Keratinocyte (primary cell): ENCODE data around the gene ACADVL. TPM values are rescaled to one million over a fixed set of nuclear protein-coding genes. Genes with fewer than 3 reads are reported as not detected.
A peak's percentile ranks its signal among the peaks of the same experiment; 100 is the strongest.

Experiments
- DNase-seq: peaks from one replicate; pipeline ENCODE4 v3.0.0-alpha.2; 2011; ENCODE audit warnings: low read depth, missing footprints, low spot score
- FAIRE-seq: peaks from 2 replicates; lab custom pipeline; 2011; peaks lifted over from hg19 to GRCh38; lab: Jason Lieb, UNC
- H2AFZ ChIP-seq: 2 replicates; pipeline ENCODE4 v1.6.0; 2012; ENCODE audit warnings: low read length, control low read depth, inconsistent platforms; ENCODE audit not compliant: control insufficient read depth
- H3K27ac ChIP-seq: 2 replicates; pipeline ENCODE4 v1.5.1; 2011; ENCODE audit warnings: low read length; ENCODE audit not compliant: control insufficient read depth, insufficient read depth
- H3K27me3 ChIP-seq: 3 replicates; pipeline ENCODE4 v1.6.0; 2011; ENCODE audit warnings: low read length; ENCODE audit not compliant: control insufficient read depth, insufficient read depth; ENCODE audit errors: extremely low read depth
- H3K36me3 ChIP-seq, 2 experiments: 2 replicates in 1 of 2; 3 replicates in 1 of 2; pipeline ENCODE4 v1.5.1; 2011; ENCODE audit warnings: low read length in 2 of 2, mild to moderate bottlenecking in 1 of 2; ENCODE audit not compliant: control insufficient read depth in 2 of 2, insufficient read depth in 2 of 2; ENCODE audit errors: extremely low read depth in 1 of 2
- H3K4me1 ChIP-seq: 3 replicates; pipeline ENCODE4 v1.5.1; 2011; ENCODE audit warnings: low read length; ENCODE audit not compliant: control insufficient read depth, insufficient read depth; ENCODE audit errors: extremely low read depth
- H3K4me2 ChIP-seq: 3 replicates; pipeline ENCODE4 v1.6.0; 2011; ENCODE audit warnings: low read depth, low read length; ENCODE audit not compliant: control insufficient read depth, insufficient read depth; ENCODE audit errors: extremely low read depth
- H3K4me3 ChIP-seq, 3 experiments: fragments of 200-600 bp in 1 of 3; sonication (generic) in 1 of 3; 2 replicates in 2 of 3; 3 replicates in 1 of 3; pipeline ENCODE4 v1.5.1; 2011 to 2016; ENCODE audit warnings: low read length in 3 of 3, mild to moderate bottlenecking in 3 of 3, control low read depth in 2 of 3, inconsistent platforms in 1 of 3, low read depth in 1 of 3, mixed read lengths in 1 of 3, mixed run types in 1 of 3, moderate library complexity in 1 of 3; ENCODE audit not compliant: control insufficient read depth in 2 of 3, insufficient read depth in 2 of 3; ENCODE audit errors: extremely low read depth in 1 of 3
- H3K79me2 ChIP-seq: 2 replicates; pipeline ENCODE4 v1.6.0; 2012; ENCODE audit warnings: low read length; ENCODE audit not compliant: control insufficient read depth, insufficient read depth
- H3K9ac ChIP-seq: 3 replicates; pipeline ENCODE4 v1.6.0; 2011; ENCODE audit warnings: low read length; ENCODE audit not compliant: control insufficient read depth, insufficient read depth; ENCODE audit errors: extremely low read depth
- H3K9me1 ChIP-seq: 3 replicates; pipeline ENCODE4 v1.6.0; 2011; ENCODE audit warnings: low read length; ENCODE audit not compliant: control insufficient read depth, insufficient read depth; ENCODE audit errors: extremely low read depth
- H3K9me3 ChIP-seq: 2 replicates; pipeline ENCODE4 v1.5.1; 2012; ENCODE audit warnings: low read depth, low read length; ENCODE audit not compliant: control insufficient read depth
- H4K20me1 ChIP-seq: 3 replicates; pipeline ENCODE4 v1.6.0; 2011; ENCODE audit warnings: low read length; ENCODE audit not compliant: control insufficient read depth, insufficient read depth; ENCODE audit errors: extremely low read depth
- EZH2 ChIP-seq: IDR thresholded peaks from one replicate; pipeline ENCODE4 v1.6.1; 2012; ENCODE audit warnings: inconsistent platforms, mild to moderate bottlenecking, low read length, moderate library complexity
- dilution Hi-C: fragments of 300-500 bp; cut with MboI; formaldehyde crosslinking; loops from one replicate; pipeline ENCODE4 v1.7.0; 2020; ENCODE audit warnings: low sequenced_read_pairs; ENCODE audit not compliant: extremely low pct_ligation_motif_present
- polyA plus RNA-seq, 5 experiments: library from polyadenylated mRNA; depleted of rRNA in 3 of 5; stranded (reverse) in 3 of 5; stranded (forward) in 1 of 5; unstranded in 1 of 5; fragments of >200 nt; gene quantifications; 1 replicate in 1 of 5; 2 replicates in 3 of 5; 3 replicates in 1 of 5; pipeline versions ENCODE4 v1.2.1 to v1.2.3, GENCODE V29; 2011 to 2012; ENCODE audit warnings: missing spikeins in 2 of 5, low read depth in 1 of 5, low replicate concordance in 1 of 5
- TF ChIP-seq, protein P1 (sequence below), 3 experiments: IDR thresholded peaks in 1 of 3; conservative IDR thresholded peaks in 1 of 3; optimal IDR thresholded peaks in 1 of 3; 2 replicates in 2 of 3; 3 replicates in 1 of 3; pipeline versions ENCODE3 to v1.5.1; 2011; ENCODE audit warnings: low read length in 3 of 3, mild to moderate bottlenecking in 3 of 3, moderate library complexity in 2 of 3, control low read depth in 1 of 3, inconsistent platforms in 1 of 3; ENCODE audit not compliant: insufficient read depth in 2 of 3; ENCODE audit errors: extremely low read depth in 1 of 3

ACADVL gene
- polyA plus RNA-seq, 1 donor (not counting 4 experiments of a cell fraction or from before 2014, with no cell fraction given): 301 TPM

DNA sequence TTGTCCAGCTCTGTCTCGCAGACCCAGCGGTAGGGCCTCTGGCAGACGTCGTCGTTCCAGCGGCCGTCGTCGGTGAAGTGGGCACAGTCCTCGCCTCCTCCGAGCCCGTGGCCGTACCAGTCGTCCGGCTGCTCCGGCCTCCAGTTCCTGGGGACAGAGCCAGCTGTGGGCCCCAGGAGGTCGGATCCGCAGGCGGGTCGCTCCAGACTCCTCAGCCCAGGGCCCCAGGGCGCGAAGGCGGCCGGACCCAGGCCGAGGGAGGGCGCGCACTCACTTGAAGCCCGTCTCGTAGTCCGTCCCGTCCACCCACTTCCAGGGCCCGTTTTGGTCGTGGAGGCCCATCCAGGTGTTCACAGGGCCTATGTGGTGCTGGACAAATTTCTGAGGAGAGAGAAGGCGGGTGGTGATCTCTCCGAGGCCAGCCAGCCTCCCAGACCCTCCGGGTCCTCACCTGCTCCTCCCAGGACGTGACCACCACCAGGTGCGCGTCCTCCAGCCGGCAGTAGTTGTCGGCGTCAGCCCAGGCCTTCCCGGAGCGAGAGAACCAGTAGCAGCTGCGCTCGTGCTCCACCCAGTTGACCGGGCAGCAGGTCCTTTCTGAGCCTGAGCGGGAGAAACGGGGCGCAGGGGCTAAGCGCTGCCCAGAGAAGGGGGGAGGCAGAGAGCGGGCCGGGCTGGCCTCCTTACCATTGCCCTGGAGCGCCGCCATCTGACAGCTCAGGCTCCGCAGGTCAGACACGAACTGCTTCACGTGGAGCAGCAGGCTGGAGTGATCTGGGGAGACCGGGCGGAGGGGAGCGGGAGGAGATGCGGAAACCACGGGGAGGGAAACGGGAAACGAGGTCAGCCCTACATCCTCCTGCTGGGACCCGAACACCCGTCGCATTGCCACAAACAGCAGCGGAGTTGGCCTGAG is 45.8 kb upstream of the ACADVL start:
- Histone ChIP-seq H4K20me1 (no peaks in the 10 kb centered on the region), H3K9ac (no peak overlapping the region), H3K4me1 (peaks cover 7% of the 10 kb centered on the region), H3K4me2 (no peak overlapping the region), H3K4me3 (no peak overlapping the region), H3K79me2 (no peaks in the 10 kb centered on the region), H3K9me1 (no peaks in the 10 kb centered on the region), H3K36me3 (no peaks in the 10 kb centered on the region), H2AFZ (peak overlapping the region; percentile 2), H3K9me3 (no peaks in the 10 kb centered on the region), H3K27me3 (peaks cover 19% of the 10 kb centered on the region), H3K27ac (no peak overlapping the region)
- FAIRE-seq (no peak), DNase-seq (no peak)
- TF ChIP-seq, protein P1, sequence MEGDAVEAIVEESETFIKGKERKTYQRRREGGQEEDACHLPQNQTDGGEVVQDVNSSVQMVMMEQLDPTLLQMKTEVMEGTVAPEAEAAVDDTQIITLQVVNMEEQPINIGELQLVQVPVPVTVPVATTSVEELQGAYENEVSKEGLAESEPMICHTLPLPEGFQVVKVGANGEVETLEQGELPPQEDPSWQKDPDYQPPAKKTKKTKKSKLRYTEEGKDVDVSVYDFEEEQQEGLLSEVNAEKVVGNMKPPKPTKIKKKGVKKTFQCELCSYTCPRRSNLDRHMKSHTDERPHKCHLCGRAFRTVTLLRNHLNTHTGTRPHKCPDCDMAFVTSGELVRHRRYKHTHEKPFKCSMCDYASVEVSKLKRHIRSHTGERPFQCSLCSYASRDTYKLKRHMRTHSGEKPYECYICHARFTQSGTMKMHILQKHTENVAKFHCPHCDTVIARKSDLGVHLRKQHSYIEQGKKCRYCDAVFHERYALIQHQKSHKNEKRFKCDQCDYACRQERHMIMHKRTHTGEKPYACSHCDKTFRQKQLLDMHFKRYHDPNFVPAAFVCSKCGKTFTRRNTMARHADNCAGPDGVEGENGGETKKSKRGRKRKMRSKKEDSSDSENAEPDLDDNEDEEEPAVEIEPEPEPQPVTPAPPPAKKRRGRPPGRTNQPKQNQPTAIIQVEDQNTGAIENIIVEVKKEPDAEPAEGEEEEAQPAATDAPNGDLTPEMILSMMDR (optimal IDR thresholded peaks at IDR 0.05 in 1 of 3, IDR thresholded peaks at IDR 0.05 in 1 of 3, conservative IDR thresholded peaks at IDR 0.05 in 1 of 3; ENCODE audit: extremely low read depth in 1 of 3, insufficient read depth in 2 of 3, low read length in 3 of 3): peak in 2 of 3 experiments; percentile 24 to 68
- no peak for TF ChIP-seq EZH2
- dilution Hi-C loops: no loop called here

DNA sequence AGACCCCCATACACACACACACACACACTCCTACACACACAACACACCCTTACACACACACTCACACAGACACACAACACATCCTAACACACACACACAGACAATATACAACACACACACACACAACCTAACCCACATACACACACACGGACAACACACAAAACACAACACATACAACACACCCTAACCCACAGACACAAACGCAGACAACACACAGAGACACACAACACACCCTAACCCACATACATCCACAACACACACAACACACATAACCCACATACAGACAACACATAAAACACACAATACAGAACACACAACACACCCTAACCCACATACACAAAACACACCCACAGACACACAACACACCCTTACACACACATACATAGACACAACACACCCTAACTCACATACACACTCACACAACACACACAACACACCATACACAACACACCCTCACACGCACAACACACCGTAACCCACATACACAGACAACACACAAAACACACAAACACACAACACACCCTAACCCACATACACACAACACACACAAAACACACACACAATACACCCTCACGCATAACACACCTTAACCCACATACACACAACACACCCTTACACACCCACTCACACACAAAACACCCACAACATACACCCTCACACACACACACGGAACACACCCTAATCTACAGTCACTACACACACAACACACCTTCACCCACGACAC is 45.0 kb upstream of the ACADVL start:
- DNase-seq: no peak
- Histone ChIP-seq H3K27ac (no peak overlapping the region), H4K20me1 (no peaks in the 10 kb centered on the region), H3K4me3 (no peak overlapping the region), H2AFZ (no peak overlapping the region), H3K9me3 (no peaks in the 10 kb centered on the region), H3K36me3 (no peaks in the 10 kb centered on the region), H3K79me2 (no peaks in the 10 kb centered on the region), H3K4me1 (peaks cover 7% of the 10 kb centered on the region), H3K9ac (no peak overlapping the region), H3K27me3 (peaks cover 22% of the 10 kb centered on the region), H3K9me1 (no peaks in the 10 kb centered on the region), H3K4me2 (no peak overlapping the region)
- peak; percentile 46 for FAIRE-seq
- dilution Hi-C loops: no loop called here
- TF ChIP-seq EZH2: no peak
- TF ChIP-seq, protein P1 (optimal IDR thresholded peaks at IDR 0.05 in 1 of 3, IDR thresholded peaks at IDR 0.05 in 1 of 3, conservative IDR thresholded peaks at IDR 0.05 in 1 of 3; ENCODE audit: extremely low read depth in 1 of 3, insufficient read depth in 2 of 3, low read length in 3 of 3): no peak
